HUES64 (cell line): Measurements from ENCODE around the gene ULK4.
"Not testable (repeated sequence)": the region's sequence is repeated elsewhere in the genome, so short reads cannot be mapped to it uniquely, and the experiment has no call there.

Experiments used
- H3K27ac ChIP-seq: 2 replicates; pipeline ENCODE4 v1.7.0; 2013; ENCODE audit warnings: low read depth, low read length, inconsistent platforms
- H3K27me3 ChIP-seq: 2 replicates; pipeline ENCODE4 v1.6.1; 2013; ENCODE audit warnings: mild to moderate bottlenecking, low read length; ENCODE audit not compliant: insufficient read depth
- H3K36me3 ChIP-seq: 2 replicates; pipeline ENCODE4 v1.6.1; 2013; ENCODE audit warnings: mild to moderate bottlenecking, low read length; ENCODE audit not compliant: insufficient read depth
- H3K4me1 ChIP-seq: 2 replicates; pipeline ENCODE4 v1.6.1; 2013; ENCODE audit warnings: mild to moderate bottlenecking, low read length, moderate library complexity; ENCODE audit not compliant: insufficient read depth
- H3K4me3 ChIP-seq: 2 replicates; pipeline ENCODE4 v1.5.1; 2013; ENCODE audit warnings: mild to moderate bottlenecking, low read length, moderate library complexity
- H3K9ac ChIP-seq: 2 replicates; pipeline ENCODE4 v1.6.1; 2013; ENCODE audit warnings: mild to moderate bottlenecking, low read depth, low read length
- H3K9me3 ChIP-seq: 2 replicates; pipeline ENCODE4 v1.6.1; 2013; ENCODE audit warnings: low read depth, low read length; ENCODE audit not compliant: insufficient read depth
- WGBS: fragments of 150-250, 120-280 bp; methylation state at CpG from one replicate; pipeline ENCODE4 v1.1.7; 2013; ENCODE audit warnings: missing lambda C conversion rate; 5-methylcytosine and 5-hydroxymethylcytosine counted together

ULK4 gene

GRCh38 chr3:41987627-41988026 lies 25.7 kb upstream of the ULK4 start:
- H3K27ac ChIP-seq = no peak overlapping the region
- H3K36me3 ChIP-seq = no peaks in the 10 kb centered on the region
- H3K4me1 ChIP-seq = no peaks in the 10 kb centered on the region
- peaks cover 6% of the 10 kb centered on the region; the same call in 1 of the 2 replicates for H3K9me3 ChIP-seq
- H3K27me3 ChIP-seq = no peaks in the 10 kb centered on the region
- H3K4me3 ChIP-seq = no peak overlapping the region
- no peak overlapping the region for H3K9ac ChIP-seq
- 88% methylated on average over 5 of the region's 5 CpGs for WGBS

DNA sequence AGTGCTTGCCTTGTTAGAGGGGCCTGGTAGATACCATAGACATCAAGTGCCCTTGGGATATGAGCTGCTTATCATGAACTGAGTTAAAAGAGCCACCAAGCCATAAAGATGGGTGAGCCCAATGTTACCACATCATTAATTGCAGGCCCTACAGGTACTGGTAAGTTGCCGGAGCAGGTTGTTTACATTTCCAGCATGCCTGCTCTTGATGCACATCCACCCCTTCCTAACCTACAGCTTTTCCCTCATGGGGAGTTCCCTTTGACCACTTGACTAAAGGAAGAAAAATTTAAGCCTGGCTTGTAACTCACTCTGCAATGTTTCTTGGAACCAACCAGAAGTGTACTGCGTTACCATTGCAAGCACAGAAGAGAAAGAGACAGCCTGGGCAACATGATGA lies 24.7 kb upstream of the ULK4 start:
- H3K4me1 ChIP-seq = no peaks in the 10 kb centered on the region
- peaks cover 6% of the 10 kb centered on the region; the same call in 1 of the 2 replicates for H3K9me3 ChIP-seq
- no peak overlapping the region for H3K4me3 ChIP-seq
- H3K27me3 ChIP-seq = no peaks in the 10 kb centered on the region
- H3K36me3 ChIP-seq = no peaks in the 10 kb centered on the region
- WGBS = 90% methylated on average over 2 of the region's 2 CpGs
- no peak overlapping the region for H3K27ac ChIP-seq
- no peak overlapping the region for H3K9ac ChIP-seq

GRCh38 chr3:41985018-41985417 lies 23.1 kb upstream of the ULK4 start:
- Histone ChIP-seq H3K4me1 (no peaks in the 10 kb centered on the region), H3K9ac (no peak overlapping the region), H3K36me3 (no peaks in the 10 kb centered on the region), H3K9me3 (peaks cover 6% of the 10 kb centered on the region; the same call in 1 of the 2 replicates), H3K27ac (no peak overlapping the region), H3K4me3 (no peak overlapping the region), H3K27me3 (no peaks in the 10 kb centered on the region)
- 92% methylated on average over 1 of the region's 1 CpG for WGBS

DNA sequence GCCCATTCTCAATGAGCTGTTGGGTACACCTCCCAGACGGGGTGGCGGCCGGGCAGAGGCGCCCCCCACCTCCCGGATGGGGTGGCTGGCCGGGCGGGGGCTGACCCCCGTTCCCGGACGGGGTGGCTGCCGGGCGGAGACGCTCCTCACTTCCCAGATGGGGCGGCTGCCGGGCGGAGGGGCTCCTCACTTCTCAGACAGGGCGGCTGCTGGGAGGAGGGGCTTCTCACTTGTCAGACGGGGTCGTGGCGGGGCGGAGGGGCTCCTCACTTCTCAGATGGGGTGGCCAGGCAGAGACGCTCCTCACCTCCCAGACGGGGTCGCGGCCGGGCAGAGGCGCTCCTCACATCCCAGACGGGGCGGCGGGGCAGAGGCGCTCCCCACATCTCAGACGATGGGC lies 21.2 kb upstream of the ULK4 start:
- not testable (repeated sequence) for H3K4me1 ChIP-seq, H3K27ac ChIP-seq, H3K27me3 ChIP-seq, H3K9ac ChIP-seq, H3K36me3 ChIP-seq, H3K9me3 ChIP-seq, H3K4me3 ChIP-seq
- WGBS = 96% methylated on average over 16 of the region's 32 CpGs

DNA sequence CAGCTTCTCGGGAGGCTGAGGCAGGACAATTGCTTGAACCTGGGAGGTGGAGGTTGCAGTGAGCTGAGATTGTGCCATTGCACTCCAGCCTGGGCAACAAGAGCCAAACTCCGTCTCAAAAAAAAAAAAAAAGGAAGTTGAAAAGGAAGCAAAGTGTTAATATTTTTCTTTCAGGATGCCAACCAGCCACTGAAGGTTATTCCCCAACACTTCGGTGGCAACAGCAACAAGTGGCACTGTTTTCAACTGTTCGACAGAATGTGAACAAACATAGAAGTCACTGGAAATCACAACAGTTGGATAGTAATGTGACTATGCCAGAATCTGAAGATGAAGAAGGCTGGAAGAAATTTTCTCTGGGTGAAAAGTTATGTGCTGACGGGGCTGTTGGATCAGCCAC lies 15.5 kb upstream of the ULK4 start:
- not testable (repeated sequence) for H3K27ac ChIP-seq, H3K9me3 ChIP-seq, H3K9ac ChIP-seq, H3K4me3 ChIP-seq, H3K27me3 ChIP-seq, H3K36me3 ChIP-seq, H3K4me1 ChIP-seq
- 94% methylated on average over 5 of the region's 5 CpGs for WGBS

GRCh38 chr3:41975416-41976103 lies 13.7 kb upstream of the ULK4 start:
- no peaks in the 10 kb centered on the region for H3K9me3 ChIP-seq
- 97% methylated on average over 6 of the region's 6 CpGs for WGBS
- H3K4me1 ChIP-seq = no peaks in the 10 kb centered on the region
- H3K27me3 ChIP-seq = no peaks in the 10 kb centered on the region
- no peaks in the 10 kb centered on the region for H3K36me3 ChIP-seq
- no peak overlapping the region for H3K27ac ChIP-seq
- H3K4me3 ChIP-seq = no peak overlapping the region
- no peak overlapping the region for H3K9ac ChIP-seq

- H3K4me1 ChIP-seq = no peaks in the 10 kb centered on the region
- H3K9me3 ChIP-seq = no peaks in the 10 kb centered on the region
- H3K27ac ChIP-seq = no peak overlapping the region
- no peak overlapping the region for H3K4me3 ChIP-seq
- no peak overlapping the region for H3K9ac ChIP-seq
- no peaks in the 10 kb centered on the region for H3K27me3 ChIP-seq
- WGBS = 97% methylated on average over 2 of the region's 2 CpGs
- H3K36me3 ChIP-seq = no peaks in the 10 kb centered on the region
These were observed 12.3 kb upstream of the ULK4 start for GRCh38 chr3:41974223-41974622.

DNA sequence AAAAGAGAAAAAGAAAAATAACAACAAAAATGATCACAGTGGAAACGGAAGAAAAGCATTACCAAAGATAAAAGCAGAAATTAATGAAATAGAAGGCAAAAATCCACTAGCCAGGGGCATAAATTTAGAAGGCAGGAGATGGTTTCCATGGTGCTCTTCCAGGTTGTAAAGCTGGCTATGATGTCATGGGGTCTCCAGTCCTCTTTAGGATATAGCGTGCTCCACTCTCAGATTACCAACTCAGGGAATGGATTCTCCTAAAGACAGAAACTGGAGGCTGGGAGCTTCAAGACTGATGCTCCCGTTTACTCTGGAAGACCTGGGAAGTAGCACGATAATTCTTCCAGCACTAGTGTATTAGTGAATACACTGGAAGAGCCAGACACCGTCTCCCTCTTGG lies 10.9 kb upstream of the ULK4 start:
- Histone ChIP-seq H3K4me1 (no peaks in the 10 kb centered on the region), H3K9me3 (no peaks in the 10 kb centered on the region), H3K4me3 (no peak overlapping the region), H3K27ac (no peak overlapping the region), H3K36me3 (no peaks in the 10 kb centered on the region), H3K9ac (no peak overlapping the region), H3K27me3 (no peaks in the 10 kb centered on the region)
- whole genome bisulfite sequencing = 90% methylated on average over 5 of the region's 5 CpGs

DNA sequence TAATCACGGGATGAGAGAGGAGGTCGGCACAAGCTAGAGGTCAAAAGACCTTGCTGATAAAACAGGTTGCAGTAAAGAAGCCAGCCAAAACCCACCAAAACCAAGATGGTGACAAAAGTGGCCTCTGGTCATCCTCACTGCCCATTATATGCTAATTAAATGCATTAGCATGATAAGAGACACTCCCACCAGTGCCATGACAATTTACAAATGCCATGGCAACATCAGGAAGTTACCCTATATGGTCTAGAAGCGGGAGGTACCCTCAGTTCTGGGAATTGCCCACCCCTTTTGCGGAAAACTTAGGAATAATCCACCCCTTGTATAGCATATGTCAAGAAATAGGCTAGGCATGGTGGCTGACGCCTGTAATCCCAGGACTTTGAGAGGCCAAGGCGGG lies 4.3 kb upstream of the ULK4 start:
- Histone ChIP-seq H3K27ac (no peak overlapping the region), H3K36me3 (no peaks in the 10 kb centered on the region), H3K4me3 (no peak overlapping the region), H3K9me3 (no peaks in the 10 kb centered on the region), H3K4me1 (no peaks in the 10 kb centered on the region), H3K9ac (no peak overlapping the region), H3K27me3 (no peaks in the 10 kb centered on the region)
- WGBS = 87% methylated on average over 6 of the region's 6 CpGs

DNA sequence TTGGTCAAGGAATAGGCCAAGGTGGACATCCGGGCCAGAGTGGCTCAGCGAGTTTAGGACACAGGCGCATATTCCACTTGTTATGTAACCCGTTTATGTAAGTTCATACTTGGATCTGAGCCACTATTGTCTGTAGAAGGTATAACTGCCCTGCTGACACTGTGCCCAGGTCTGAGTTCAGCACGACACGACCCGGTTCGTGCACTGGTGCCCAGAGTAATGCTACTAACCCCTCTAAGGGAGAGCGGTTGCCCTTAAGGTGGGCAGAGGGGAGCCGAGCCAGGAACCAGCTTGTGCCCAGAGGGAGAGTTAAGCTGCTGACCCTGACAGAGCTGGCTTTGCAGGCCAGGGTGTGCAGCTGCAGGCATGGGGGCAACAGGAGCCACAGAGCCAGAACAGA lies 1.9 kb upstream of the ULK4 start:
- Histone ChIP-seq H3K4me1 (peaks cover 5% of the 10 kb centered on the region; the same call in 1 of the 2 replicates), H3K9ac (no peak overlapping the region), H3K27me3 (no peaks in the 10 kb centered on the region), H3K9me3 (no peaks in the 10 kb centered on the region), H3K36me3 (no peaks in the 10 kb centered on the region), H3K27ac (no peak overlapping the region), H3K4me3 (no peak overlapping the region)
- WGBS = 95% methylated on average over 10 of the region's 10 CpGs

- Histone ChIP-seq H3K27ac (no peak overlapping the region; the same call in 1 of the 2 replicates), H3K9me3 (no peaks in the 10 kb centered on the region), H3K9ac (peak overlapping the region; percentile 75), H3K4me1 (peaks cover 5% of the 10 kb centered on the region; the same call in 1 of the 2 replicates), H3K27me3 (no peaks in the 10 kb centered on the region), H3K36me3 (no peaks in the 10 kb centered on the region), H3K4me3 (peak overlapping the region; percentile 92)
- WGBS = 3% methylated on average over 44 of the region's 45 CpGs
These were observed 815 bp downstream of the ULK4 start for GRCh38 chr3:41960826-41961750.
